ENCODE data around the gene SYDE1.
"Not testable (repeated sequence)": the region's sequence is repeated elsewhere in the genome, so short reads cannot be mapped to it uniquely, and the experiment has no call there.

The SYDE1 gene

DNA sequence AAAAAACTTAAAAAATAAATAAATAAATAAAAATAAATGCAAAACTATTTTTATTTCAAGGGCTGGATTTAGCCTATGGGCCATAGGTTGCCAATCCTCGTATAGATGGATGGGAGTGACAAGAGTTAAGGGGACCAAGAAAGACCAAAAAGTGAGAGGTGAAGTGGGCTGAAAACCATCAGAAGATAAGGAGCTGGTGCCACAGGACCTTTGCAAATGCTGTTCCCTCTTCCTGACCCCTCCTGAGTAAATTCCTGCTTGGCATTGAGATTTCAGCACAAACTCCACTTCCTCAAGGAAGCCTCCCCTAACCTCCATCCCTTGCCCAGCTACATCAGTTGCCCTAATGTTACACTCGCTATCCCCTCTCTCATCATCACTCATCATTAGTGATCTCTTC is 14.2 kb upstream of the SYDE1 start:
- no peak for ATAC-seq (ENCODE audit: insufficient read depth, low read depth)

DNA sequence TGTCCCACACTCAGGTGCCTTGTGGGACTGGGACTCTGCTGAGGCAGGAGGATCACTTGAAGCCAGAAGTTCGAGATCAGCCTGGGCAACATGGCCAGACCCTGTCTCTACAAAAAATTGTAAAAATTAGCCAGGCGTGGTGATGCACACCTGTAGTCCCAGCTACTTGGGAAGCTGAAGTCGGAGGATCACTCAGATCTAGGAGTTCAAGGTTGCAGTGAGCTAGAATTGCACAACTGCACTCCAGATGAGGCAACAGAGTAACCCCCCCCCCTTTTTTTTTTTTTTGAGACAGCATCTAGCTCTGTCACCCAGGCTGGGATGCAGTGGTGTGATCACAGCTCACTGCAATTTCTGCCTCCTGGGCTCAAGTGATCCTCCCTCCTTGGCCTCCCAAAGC is 11.0 kb upstream of the SYDE1 start:
- Histone ChIP-seq H3K27me3 (ENCODE audit: insufficient read depth, low read length, poor library complexity) (no peaks in the 10 kb centered on the region), H3K36me3 (ENCODE audit: insufficient read depth, low read length) (no peaks in the 10 kb centered on the region), H2AFZ (ENCODE audit: low read depth, low read length) (no peak overlapping the region), H3K4me1 (ENCODE audit: insufficient read depth, low read length) (peaks cover 4% of the 10 kb centered on the region), H3K4me2 (ENCODE audit: insufficient read depth, low read length) (no peak overlapping the region), H4K20me1 (ENCODE audit: insufficient read depth, low read length) (no peaks in the 10 kb centered on the region), H3K79me2 (ENCODE audit: insufficient read depth, low read length) (no peaks in the 10 kb centered on the region), H3K9me3 (ENCODE audit: insufficient read depth, low read length, severe bottlenecking) (no peaks in the 10 kb centered on the region), H3K9ac (ENCODE audit: low read depth, low read length) (no peak overlapping the region), H3K4me3 (ENCODE audit: low read depth in 1 of 2, low read length in 2 of 2) (no peak overlapping the region), H3K27ac (ENCODE audit: low read length) (no peak overlapping the region)
- ATAC-seq (ENCODE audit: insufficient read depth, low read depth) (no peak), DNase-seq (no peak)
- TF ChIP-seq, protein P1, sequence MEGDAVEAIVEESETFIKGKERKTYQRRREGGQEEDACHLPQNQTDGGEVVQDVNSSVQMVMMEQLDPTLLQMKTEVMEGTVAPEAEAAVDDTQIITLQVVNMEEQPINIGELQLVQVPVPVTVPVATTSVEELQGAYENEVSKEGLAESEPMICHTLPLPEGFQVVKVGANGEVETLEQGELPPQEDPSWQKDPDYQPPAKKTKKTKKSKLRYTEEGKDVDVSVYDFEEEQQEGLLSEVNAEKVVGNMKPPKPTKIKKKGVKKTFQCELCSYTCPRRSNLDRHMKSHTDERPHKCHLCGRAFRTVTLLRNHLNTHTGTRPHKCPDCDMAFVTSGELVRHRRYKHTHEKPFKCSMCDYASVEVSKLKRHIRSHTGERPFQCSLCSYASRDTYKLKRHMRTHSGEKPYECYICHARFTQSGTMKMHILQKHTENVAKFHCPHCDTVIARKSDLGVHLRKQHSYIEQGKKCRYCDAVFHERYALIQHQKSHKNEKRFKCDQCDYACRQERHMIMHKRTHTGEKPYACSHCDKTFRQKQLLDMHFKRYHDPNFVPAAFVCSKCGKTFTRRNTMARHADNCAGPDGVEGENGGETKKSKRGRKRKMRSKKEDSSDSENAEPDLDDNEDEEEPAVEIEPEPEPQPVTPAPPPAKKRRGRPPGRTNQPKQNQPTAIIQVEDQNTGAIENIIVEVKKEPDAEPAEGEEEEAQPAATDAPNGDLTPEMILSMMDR (IDR thresholded peaks at IDR 0.05; ENCODE audit: borderline replicate concordance, extremely low read depth, low read length, poor library complexity, severe bottlenecking) = no peak
- no peak for TF ChIP-seq EZH2 (IDR thresholded peaks at IDR 0.05; ENCODE audit: borderline replicate concordance, low read depth, low read length, severe bottlenecking)

More for the DNA sequence above, 14.2 kb upstream of the SYDE1 start:
- no peaks in the 10 kb centered on the region for H3K9me3 ChIP-seq (ENCODE audit: insufficient read depth, low read length, severe bottlenecking)
- no peak overlapping the region for H2AFZ ChIP-seq (ENCODE audit: low read depth, low read length)
- no peak overlapping the region for H3K9ac ChIP-seq (ENCODE audit: low read depth, low read length)
- no peaks in the 10 kb centered on the region for H3K27me3 ChIP-seq (ENCODE audit: insufficient read depth, low read length, poor library complexity)
- H3K79me2 ChIP-seq (ENCODE audit: insufficient read depth, low read length) = no peaks in the 10 kb centered on the region
- H3K27ac ChIP-seq (ENCODE audit: low read length) = no peak overlapping the region
- H4K20me1 ChIP-seq (ENCODE audit: insufficient read depth, low read length) = no peaks in the 10 kb centered on the region
- TF ChIP-seq, protein P1 (IDR thresholded peaks at IDR 0.05; ENCODE audit: borderline replicate concordance, extremely low read depth, low read length, poor library complexity, severe bottlenecking) = no peak
- no peak for TF ChIP-seq EZH2 (IDR thresholded peaks at IDR 0.05; ENCODE audit: borderline replicate concordance, low read depth, low read length, severe bottlenecking)
- H3K4me1 ChIP-seq (ENCODE audit: insufficient read depth, low read length) = peaks cover 4% of the 10 kb centered on the region
- H3K36me3 ChIP-seq (ENCODE audit: insufficient read depth, low read length) = no peaks in the 10 kb centered on the region
- no peak overlapping the region for H3K4me2 ChIP-seq (ENCODE audit: insufficient read depth, low read length)
- no peak for DNase-seq
- no peak overlapping the region for H3K4me3 ChIP-seq (ENCODE audit: low read depth in 1 of 2, low read length in 2 of 2)

DNA sequence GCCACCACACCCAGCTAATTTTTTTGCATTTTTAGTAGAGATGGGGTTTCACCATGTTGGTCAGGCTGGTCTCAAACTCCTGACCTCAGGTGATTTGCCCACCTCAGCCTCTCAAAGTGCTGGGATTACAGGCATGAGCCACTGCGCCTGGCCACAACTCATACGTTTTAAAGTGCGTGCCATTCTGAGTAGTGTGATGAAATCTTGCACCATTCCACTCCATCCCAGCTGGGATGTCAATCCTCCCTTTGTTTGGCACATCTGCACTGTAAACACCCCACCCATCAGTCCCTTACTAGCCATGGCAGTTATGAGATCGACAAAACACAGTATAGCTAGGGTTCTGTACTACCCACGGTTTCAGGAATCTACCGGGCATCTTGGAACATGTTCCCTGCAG is 9.2 kb upstream of the SYDE1 start:
- not testable (repeated sequence) for H3K9ac ChIP-seq (ENCODE audit: low read depth, low read length); DNase-seq; H3K4me3 ChIP-seq (ENCODE audit: low read depth in 1 of 2, low read length in 2 of 2); H3K4me2 ChIP-seq (ENCODE audit: insufficient read depth, low read length); H3K27me3 ChIP-seq (ENCODE audit: insufficient read depth, low read length, poor library complexity); H3K27ac ChIP-seq (ENCODE audit: low read length); H3K79me2 ChIP-seq (ENCODE audit: insufficient read depth, low read length); H3K9me3 ChIP-seq (ENCODE audit: insufficient read depth, low read length, severe bottlenecking); ATAC-seq (ENCODE audit: insufficient read depth, low read depth); H4K20me1 ChIP-seq (ENCODE audit: insufficient read depth, low read length); H3K36me3 ChIP-seq (ENCODE audit: insufficient read depth, low read length); H2AFZ ChIP-seq (ENCODE audit: low read depth, low read length); H3K4me1 ChIP-seq (ENCODE audit: insufficient read depth, low read length)

DNA sequence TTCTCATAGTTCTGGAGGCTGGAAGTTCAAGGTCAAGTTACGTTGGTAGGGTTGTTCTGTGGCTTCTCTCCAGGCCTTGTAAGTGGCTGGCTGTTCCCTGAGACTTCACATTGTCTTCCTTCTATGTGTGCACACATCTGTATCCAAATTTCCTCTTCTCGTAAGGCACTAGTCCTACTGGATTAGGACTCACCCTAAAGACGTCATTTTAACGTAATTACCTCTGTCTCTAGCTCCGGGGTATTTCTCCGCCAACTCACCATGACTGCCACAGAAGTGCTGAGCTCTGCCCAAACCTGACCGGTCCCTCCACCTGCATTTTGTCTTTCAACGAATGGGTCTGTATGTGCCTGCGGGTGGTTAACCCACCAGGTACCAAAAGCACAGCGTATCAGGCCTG is 8.7 kb upstream of the SYDE1 start:
- ATAC-seq (ENCODE audit: insufficient read depth, low read depth) (no peak), DNase-seq (no peak)
- Histone ChIP-seq H3K9ac (ENCODE audit: low read depth, low read length) (no peak overlapping the region), H3K36me3 (ENCODE audit: insufficient read depth, low read length) (no peaks in the 10 kb centered on the region), H3K4me2 (ENCODE audit: insufficient read depth, low read length) (no peak overlapping the region), H4K20me1 (ENCODE audit: insufficient read depth, low read length) (no peaks in the 10 kb centered on the region), H3K4me1 (ENCODE audit: insufficient read depth, low read length) (no peaks in the 10 kb centered on the region), H3K4me3 (ENCODE audit: low read depth in 1 of 2, low read length in 2 of 2) (no peak overlapping the region), H3K27me3 (ENCODE audit: insufficient read depth, low read length, poor library complexity) (no peaks in the 10 kb centered on the region), H2AFZ (ENCODE audit: low read depth, low read length) (no peak overlapping the region), H3K27ac (ENCODE audit: low read length) (no peak overlapping the region), H3K9me3 (ENCODE audit: insufficient read depth, low read length, severe bottlenecking) (peaks cover 2% of the 10 kb centered on the region), H3K79me2 (ENCODE audit: insufficient read depth, low read length) (no peaks in the 10 kb centered on the region)
- no peak for TF ChIP-seq EZH2 (IDR thresholded peaks at IDR 0.05; ENCODE audit: borderline replicate concordance, low read depth, low read length, severe bottlenecking)
- TF ChIP-seq, protein P1 (IDR thresholded peaks at IDR 0.05; ENCODE audit: borderline replicate concordance, extremely low read depth, low read length, poor library complexity, severe bottlenecking) = no peak

Measured in DND-41 (cell line).